ENCODE measurements around the gene COL8A1.

The COL8A1 gene

DNA sequence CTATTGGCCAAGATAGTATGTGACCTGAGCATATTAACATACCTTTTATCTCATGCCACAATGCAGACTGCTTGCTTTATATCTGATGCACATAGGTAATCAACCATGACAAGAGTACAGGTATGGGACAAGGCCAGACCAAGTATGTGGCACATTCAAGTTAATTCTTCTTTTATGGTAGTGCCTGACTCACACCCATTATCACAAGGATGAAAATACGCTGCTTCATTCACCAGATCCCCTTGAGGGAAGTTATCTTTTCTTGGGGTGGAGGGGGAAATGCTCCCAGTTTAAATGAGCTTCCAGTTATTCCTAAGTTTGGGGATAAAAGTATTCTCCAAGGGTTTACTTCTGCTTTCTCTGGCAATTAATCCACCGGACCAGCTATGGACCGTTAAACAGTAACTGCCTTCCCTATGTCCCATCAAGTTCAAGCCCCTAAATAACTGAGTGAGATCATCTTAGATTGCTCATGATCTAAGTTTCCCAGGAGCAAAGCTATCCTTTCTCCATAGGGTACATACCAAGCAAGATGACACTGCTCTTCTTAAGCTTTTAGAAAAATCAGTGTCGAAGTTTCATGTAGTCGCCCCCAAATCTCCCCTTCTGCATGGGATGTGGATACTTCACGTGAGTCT, 1.9 kb downstream of the COL8A1 start:
- no peak for DNase-seq

- DNase-seq, result no peak
Measured at GRCh38 chr3:99641480-99641879, 3.1 kb downstream of the COL8A1 start.

GRCh38 chr3:99641982-99642381, 3.6 kb downstream of the COL8A1 start:
- DNase-seq, result no peak

GRCh38 chr3:99644017-99644416, 5.6 kb downstream of the COL8A1 start:
- no peak for DNase-seq

DNA sequence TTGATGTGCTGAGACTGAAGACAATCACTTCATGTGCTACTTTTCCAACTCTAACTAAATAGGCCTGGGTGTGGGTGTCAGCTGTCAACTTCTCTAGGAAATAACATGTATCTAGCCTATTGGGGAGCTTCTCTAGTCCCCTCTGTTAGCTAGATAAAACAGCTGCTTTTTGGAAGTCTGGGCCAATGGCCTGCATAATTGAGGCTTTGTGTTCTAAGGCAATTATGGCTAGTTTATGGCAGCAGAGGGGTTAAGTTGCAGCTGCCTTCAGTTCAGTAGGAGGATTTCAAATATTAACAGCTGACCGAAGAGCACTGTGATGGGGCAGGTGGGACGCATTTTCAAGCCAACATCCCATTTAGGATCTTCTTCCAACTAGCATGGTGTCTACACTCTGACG, 6.4 kb downstream of the COL8A1 start:
- DNase-seq, result no peak

DNA sequence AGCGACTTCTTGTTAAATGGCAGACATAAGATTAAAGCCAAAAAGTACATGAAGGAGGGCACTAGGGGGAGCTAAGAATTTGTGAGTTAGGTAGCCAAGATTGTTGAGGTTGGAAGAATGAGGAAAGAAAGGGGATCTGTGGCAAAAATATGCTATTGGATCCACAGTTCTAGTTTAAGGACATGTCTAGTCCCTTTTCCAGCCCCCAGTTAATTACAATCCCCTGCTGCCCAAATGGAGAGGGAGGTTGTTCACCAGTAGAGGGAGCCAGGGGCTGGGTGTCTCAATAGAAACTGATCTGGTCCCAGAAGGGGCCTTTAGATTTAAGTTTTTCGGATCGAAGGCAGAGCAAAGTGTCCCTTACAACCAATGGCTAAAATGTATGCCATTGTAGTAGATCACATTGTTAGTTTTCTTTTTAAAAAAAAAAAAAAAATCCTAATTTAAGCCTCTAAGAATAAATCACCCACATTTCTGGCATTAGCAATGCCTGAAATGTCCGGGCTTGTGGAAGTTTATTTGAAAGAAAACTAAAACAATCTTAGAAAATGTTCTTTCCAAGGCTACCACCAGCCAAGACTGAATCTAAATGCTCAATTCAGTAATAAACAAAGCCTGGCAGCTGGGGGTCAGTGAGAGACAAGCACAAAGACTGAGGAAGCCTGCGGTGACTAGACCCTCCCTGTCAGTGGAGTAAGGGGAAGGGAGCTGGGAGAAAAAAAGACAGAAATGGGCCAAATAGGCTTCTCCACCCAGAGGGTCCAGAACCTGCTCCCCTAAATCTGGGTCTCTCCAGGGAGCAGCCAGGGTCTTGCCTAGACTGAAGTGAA, 7.1 kb downstream of the COL8A1 start:
- no peak for DNase-seq

- no peak for DNase-seq
Measured at GRCh38 chr3:99646107-99646435, 7.7 kb downstream of the COL8A1 start.

DNA sequence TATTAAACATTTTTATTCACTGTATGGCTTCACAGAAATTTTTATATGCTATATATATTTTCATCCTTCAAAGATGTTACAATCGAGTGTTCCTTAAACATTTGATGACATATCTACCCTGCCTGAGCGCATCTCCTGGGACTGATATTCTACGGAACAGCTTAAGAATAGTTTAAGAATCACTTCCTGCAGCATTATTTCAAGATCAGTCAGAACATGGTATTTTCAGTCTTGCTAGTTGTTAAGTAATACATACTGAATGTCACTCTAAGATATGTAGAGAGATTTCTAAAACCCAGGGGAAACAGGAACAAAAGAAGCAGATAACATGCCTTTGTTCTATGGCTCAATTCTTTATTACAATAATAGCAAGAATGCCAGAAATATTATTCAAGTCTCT, 8.7 kb downstream of the COL8A1 start:
- DNase-seq, result no peak

DNA sequence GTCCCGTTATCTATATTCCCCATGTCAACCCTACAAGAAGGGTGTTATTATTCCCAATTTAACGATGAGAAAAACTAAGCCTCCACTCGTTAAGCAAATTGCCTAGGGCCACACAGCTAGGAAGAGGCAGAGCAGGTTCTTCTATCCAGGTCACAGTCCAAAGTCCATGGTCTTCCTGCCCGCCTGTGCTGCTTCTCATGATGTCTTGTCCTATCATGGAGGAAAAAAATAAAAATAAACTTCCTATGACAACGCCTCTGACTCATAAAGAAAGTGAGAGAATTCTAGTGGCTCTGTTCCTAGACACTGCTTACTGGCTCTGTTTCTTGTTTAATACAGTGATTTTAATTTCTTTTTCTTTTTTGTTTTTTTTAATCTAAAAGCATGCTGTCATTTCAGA, 9.7 kb downstream of the COL8A1 start:
- no peak for DNase-seq

- no peak for DNase-seq
Measured at GRCh38 chr3:99648516-99648915, 10.1 kb downstream of the COL8A1 start.

DNA sequence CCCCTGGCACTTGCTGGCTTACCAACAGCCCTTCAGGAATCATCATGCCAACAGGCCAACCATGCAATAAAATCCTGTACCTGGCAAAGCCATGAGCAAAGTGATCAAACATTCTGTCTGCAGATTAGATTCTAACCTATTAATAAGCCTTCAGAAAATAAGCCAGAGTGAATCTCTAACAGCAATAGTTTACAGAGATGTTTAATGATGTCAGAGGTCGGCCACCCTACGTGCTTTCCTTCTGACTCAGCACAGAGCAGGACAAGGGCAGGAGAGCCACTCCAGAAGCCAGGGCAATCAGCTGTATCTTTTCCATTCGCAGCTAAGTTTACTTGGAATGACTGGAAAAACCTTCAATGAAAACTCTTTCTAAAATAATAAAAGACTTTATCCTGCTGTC, 13.1 kb downstream of the COL8A1 start:
- DNase-seq, result no peak

DNA sequence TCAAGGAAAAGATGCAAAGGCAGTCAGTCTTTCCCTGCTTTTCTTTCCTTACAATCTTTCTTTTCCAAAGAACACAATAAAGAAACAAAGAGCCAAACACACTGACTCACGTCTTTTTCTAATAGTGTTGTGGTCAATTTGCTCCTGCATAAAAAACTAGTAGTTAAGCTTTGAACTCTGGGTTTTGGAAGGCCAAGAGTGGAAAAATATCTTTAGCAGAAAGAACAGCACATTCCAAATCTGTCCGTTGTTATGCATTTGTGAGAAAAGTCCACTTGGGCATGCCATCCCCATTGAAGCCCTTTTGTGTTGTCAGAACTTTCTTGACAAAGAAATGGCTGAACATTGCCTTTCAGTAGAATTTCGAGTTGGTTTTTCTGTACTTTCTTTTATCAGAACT, 18.2 kb downstream of the COL8A1 start:
- DNase-seq, result no peak

- DNase-seq, result no peak
Measured at GRCh38 chr3:99658274-99658673, 19.9 kb downstream of the COL8A1 start.

- no peak for DNase-seq
Measured at GRCh38 chr3:99659032-99659431, 20.6 kb downstream of the COL8A1 start.

- DNase-seq, result no peak
Measured at GRCh38 chr3:99659951-99660350, 21.6 kb downstream of the COL8A1 start.

DNA sequence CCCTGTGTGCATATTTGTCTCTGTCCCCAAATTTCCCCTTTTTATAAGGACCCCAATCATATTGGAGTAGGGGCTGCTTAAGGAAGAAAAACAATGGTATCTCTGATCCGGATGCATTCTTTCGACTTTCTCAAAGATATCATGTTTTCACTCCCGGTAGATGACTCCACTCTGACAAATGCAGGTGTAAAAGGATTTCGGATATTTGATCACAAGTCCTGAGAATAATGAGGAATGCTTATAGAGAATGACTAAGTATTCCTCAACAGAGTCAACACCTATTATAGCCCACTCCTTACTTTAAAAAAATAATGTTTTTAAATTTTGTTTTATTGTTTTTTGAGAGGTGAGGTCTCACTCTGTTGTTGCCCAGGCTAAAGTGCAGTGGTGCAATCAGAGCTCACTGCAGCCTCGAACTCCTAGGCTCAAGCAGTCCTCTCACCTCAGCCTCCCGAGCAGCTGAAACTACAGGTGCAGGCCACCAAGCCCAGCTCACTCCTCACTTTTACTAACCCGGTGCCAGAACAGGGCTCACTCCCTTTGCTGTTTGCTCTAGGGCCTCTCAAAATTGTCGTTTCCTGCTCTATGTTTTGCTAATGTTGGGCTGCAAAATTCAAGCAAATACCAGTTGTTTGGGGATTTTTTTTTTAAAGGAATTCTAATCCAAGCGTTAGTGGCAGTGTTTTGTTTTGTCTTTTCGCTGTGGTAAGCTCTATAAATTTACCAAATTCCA, 24.6 kb downstream of the COL8A1 start:
- no peak for DNase-seq

DNA sequence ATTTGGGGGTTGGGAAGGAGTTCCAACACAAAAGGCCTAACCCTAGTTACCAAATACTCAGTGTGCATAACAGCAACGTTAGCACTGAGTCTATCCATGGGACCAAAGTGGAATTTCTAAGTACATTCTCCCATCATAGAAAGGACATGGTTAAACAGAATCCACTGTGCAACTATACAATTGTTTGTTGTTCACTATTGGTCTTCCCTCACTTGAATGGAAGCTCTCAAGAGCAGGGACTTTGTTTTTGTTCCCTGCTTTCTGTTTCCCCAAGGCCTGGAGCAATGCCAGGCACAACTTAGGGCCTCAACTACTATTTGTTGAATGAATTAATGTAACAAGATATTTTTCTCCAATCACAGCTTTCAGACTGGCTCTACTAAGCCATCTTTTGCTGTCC, 25.6 kb downstream of the COL8A1 start:
- DNase-seq, result no peak

DNA sequence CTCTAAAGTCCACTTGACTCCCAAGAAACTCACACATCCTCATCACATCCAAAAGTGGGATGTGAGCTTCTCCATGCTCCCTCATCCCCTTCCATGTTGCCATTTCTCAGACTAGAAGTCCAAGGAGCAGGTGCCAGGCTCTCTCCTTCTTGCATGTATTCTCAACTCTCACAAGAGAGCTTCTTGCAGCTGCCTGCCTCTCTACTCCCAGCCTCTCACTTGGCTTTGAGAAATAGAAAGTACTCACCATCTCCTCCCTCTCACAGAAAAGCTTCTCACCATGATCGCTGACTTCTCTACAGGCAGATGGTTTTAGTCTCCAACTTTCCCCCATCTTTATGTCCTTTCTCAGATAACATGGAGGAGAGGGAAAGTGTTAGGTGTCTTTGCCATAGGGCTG, 26.6 kb downstream of the COL8A1 start:
- no peak for DNase-seq

- DNase-seq, result no peak
Measured at GRCh38 chr3:99666201-99666600, 27.8 kb downstream of the COL8A1 start.

DNA sequence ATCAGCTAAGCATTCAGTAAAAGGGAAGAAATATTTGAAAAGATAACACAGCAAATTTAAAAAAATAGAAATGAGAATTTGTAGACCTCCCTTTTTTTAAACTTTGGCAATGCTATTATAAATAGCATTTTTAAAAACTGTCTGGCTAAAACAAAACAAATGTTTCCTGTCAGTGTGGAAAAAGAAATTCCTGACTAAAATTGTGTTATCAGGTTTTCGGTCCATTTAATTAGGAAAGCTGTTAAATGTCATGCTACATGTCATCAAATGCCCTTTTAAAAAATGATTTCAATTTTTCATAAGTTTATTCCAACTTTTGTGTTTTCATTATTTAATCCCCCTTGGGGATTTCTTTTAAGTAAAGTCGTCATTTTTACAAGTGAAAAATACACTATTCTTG, 29.6 kb downstream of the COL8A1 start:
- DNase-seq, result no peak

GRCh38 chr3:99669879-99670555, 31.6 kb downstream of the COL8A1 start:
- DNase-seq, result no peak

DNA sequence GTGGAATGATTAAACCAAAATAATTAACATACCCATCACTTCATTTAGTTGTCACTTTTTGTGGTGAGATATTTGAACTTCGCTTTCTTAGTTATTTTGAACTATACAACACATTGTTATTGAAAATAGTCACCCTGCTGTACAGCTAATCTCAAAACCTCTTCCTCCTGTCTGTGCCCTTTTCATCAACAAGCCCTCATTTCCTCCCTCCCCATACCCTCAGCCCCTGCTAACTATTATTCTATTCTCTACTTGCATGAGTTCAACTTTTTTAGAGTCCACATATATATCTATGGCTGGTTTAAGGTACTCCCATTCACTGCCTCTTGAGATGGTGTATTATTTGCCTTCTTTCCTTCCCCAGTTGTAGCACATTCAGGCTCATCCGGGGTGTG, 32.2 kb downstream of the COL8A1 start:
- DNase-seq, result no peak

GRCh38 chr3:99674086-99674789, 35.8 kb downstream of the COL8A1 start:
- no peak for DNase-seq

All from activated CD4-positive, CD25-positive, alpha-beta regulatory T cell treated with anti-CD3 and anti-CD28 coated beads, Interleukin-2, amount 50 U/mL, for 72 hours (primary cell).